OCI-LY7 (cell line): ENCODE results near the gene SLC29A3. TPM values are rescaled to one million over a fixed set of nuclear protein-coding genes. Genes with fewer than 3 reads are reported as not detected.

Experiments used
- BruUV-seq: library from RNA; stranded (reverse); fragments of 400-500 nt; replicated peaks from 2 replicates; lab custom pipeline; 2021; lab: Mats Ljungman, UMichigan
- CTCF ChIA-PET: fragments of 300-600 bp; sonication (Branson Sonifier 250); formaldehyde crosslinking; loops from one replicate; lab custom pipeline; 2022; ENCODE audit warnings: antibody characterized with exemption; ENCODE audit not compliant: unreplicated experiment; lab: Charles Lee
- POLR2A ChIA-PET: fragments of 300-600 bp; sonication (Branson Sonifier 250); formaldehyde crosslinking; loops from one replicate; lab custom pipeline; 2022; ENCODE audit warnings: antibody characterized with exemption; lab: Charles Lee
- DNase-seq: peaks from one replicate; pipeline ENCODE4 v3.0.0-alpha.2; 2015; ENCODE audit warnings: low spot score
- H2AFZ ChIP-seq: fragments of 200-600 bp; sonication (generic), shearing (Covaris generic); 2 replicates; pipeline ENCODE4 v1.6.1; 2014; ENCODE audit warnings: mild to moderate bottlenecking, antibody characterized with exemption, low read length, moderate library complexity
- H3K27ac ChIP-seq: fragments of 200-600 bp; sonication (generic); 2 replicates; pipeline ENCODE4 v1.5.1; 2014; ENCODE audit warnings: mixed run types, low read depth, mild to moderate bottlenecking, moderate library complexity, low read length, inconsistent platforms; ENCODE audit not compliant: poor library complexity, severe bottlenecking
- H3K36me3 ChIP-seq: fragments of 200-600 bp; sonication (generic); 2 replicates; pipeline ENCODE4 v1.6.1; 2014; ENCODE audit warnings: mild to moderate bottlenecking, antibody characterized with exemption, low read length, moderate library complexity, mixed read lengths; ENCODE audit not compliant: insufficient read depth
- H3K4me1 ChIP-seq: fragments of 200-600 bp; sonication (generic); 2 replicates; pipeline ENCODE4 v1.5.1; 2014; ENCODE audit warnings: mild to moderate bottlenecking, low read length; ENCODE audit not compliant: insufficient read depth, poor library complexity, severe bottlenecking
- H3K4me2 ChIP-seq: fragments of 200-600 bp; sonication (generic); 2 replicates; pipeline ENCODE4 v1.6.1; 2014; ENCODE audit warnings: mild to moderate bottlenecking, low read length
- H3K4me3 ChIP-seq: fragments of 200-600 bp; sonication (generic); 2 replicates; pipeline ENCODE4 v1.5.1; 2014; ENCODE audit warnings: mild to moderate bottlenecking, low read depth, low read length; ENCODE audit not compliant: poor library complexity, severe bottlenecking
- H3K79me2 ChIP-seq: fragments of 200-600 bp; sonication (generic); 2 replicates; pipeline ENCODE4 v1.6.1; 2016; ENCODE audit warnings: low read depth, mild to moderate bottlenecking, low read length, moderate library complexity, mixed read lengths; ENCODE audit not compliant: insufficient read depth
- H3K9me2 ChIP-seq: fragments of 200-600 bp; sonication (generic); 2 replicates; pipeline ENCODE4 v1.6.1; 2016; ENCODE audit warnings: mild to moderate bottlenecking, low read length, mixed read lengths; ENCODE audit not compliant: insufficient read depth
- H3K9me3 ChIP-seq: fragments of 200-600 bp; sonication (generic); 2 replicates; pipeline ENCODE4 v1.6.1; 2014; ENCODE audit warnings: mild to moderate bottlenecking, mixed run types, low read length, mixed read lengths
- H4K20me1 ChIP-seq: fragments of 200-600 bp; sonication (generic); 2 replicates; pipeline ENCODE4 v1.6.1; 2014; ENCODE audit warnings: mild to moderate bottlenecking, antibody characterized with exemption, low read length, moderate library complexity, mixed read lengths; ENCODE audit not compliant: insufficient read depth
- CTCF ChIP-seq: fragments of 200-600 bp; sonication (generic); conservative IDR thresholded peaks from 2 replicates; pipeline ENCODE4 v1.5.1; 2014; ENCODE audit warnings: mild to moderate bottlenecking, antibody characterized with exemption, low read length, moderate library complexity, mixed read lengths
- EZH2phosphoT487 ChIP-seq: fragments of 200-600 bp; sonication (generic); IDR thresholded peaks from 2 replicates; pipeline ENCODE4 v1.6.1; 2018; ENCODE audit warnings: low read depth, borderline replicate concordance, mild to moderate bottlenecking, mixed run types, antibody characterized with exemption, low read length, moderate library complexity, mixed read lengths
- intact Hi-C: fragments of 100-400 bp; cut with micrococcal nuclease; formaldehyde crosslinking; loops from one replicate; pipeline ENCODE4 v1.10.0; 2022; ENCODE audit not compliant: unreplicated experiment
- total RNA-seq, 2 experiments: library from RNA; depleted of rRNA in 1 of 2; stranded (reverse); fragments of >200 nt in 1 of 2; shearing (Covaris generic) in 1 of 2; gene quantifications; 2 replicates each; pipeline ENCODE4 v1.2.3, GENCODE V29; 2014 to 2022

Gene SLC29A3
- total RNA-seq, 2 experiments from 2014 or later, result 1.7 to 8.2 TPM

- Histone ChIP-seq H3K36me3 (no peaks in the 10 kb centered on the region), H3K4me1 (no peaks in the 10 kb centered on the region), H3K9me3 (no peaks in the 10 kb centered on the region), H3K79me2 (no peaks in the 10 kb centered on the region), H3K4me2 (no peak overlapping the region), H4K20me1 (no peaks in the 10 kb centered on the region), H2AFZ (no peak overlapping the region), H3K4me3 (no peak overlapping the region), H3K9me2 (no peaks in the 10 kb centered on the region), H3K27ac (no peak overlapping the region)
- ChIA-PET POLR2A (no interaction called here), CTCF (interaction anchor here (0.6 kb wide), 1 partner anchor 1515 kb away, joined by 4 read pairs; no protein-coding TSS in a partner anchor)
- TF ChIP-seq EZH2phosphoT487 (no peak), CTCF (peak; percentile 74)
- peak; percentile 70 for DNase-seq
- intact Hi-C loops, result no loop called here
- no TSS peak for BruUV-seq
These were observed 48.5 kb upstream of the SLC29A3 start for GRCh38 chr10:71270301-71271220.

GRCh38 chr10:71271662-71272055 is 47.4 kb upstream of the SLC29A3 start:
- H2AFZ ChIP-seq, result no peak overlapping the region
- TF ChIP-seq CTCF (no peak), EZH2phosphoT487 (no peak)
- H3K4me2 ChIP-seq, result no peak overlapping the region
- no peaks in the 10 kb centered on the region for H3K9me2 ChIP-seq
- no peak overlapping the region for H3K4me3 ChIP-seq
- no peaks in the 10 kb centered on the region for H3K9me3 ChIP-seq
- DNase-seq, result no peak
- no TSS peak for BruUV-seq
- H3K4me1 ChIP-seq, result no peaks in the 10 kb centered on the region
- intact Hi-C loops, result no loop called here
- H3K27ac ChIP-seq, result no peak overlapping the region
- no peaks in the 10 kb centered on the region for H3K36me3 ChIP-seq
- CTCF ChIA-PET, result no interaction called here
- H4K20me1 ChIP-seq, result no peaks in the 10 kb centered on the region
- H3K79me2 ChIP-seq, result no peaks in the 10 kb centered on the region
- POLR2A ChIA-PET, result no interaction called here
